ENCODE data around the gene ATP8B4. TPM values are rescaled to one million over a fixed set of nuclear protein-coding genes. Genes with fewer than 3 reads are reported as not detected.
"Not testable (repeated sequence)": the region's sequence is repeated elsewhere in the genome, so short reads cannot be mapped to it uniquely, and the experiment has no call there.

ATP8B4 gene
- total RNA-seq, 6 experiments from 2014 or later = 4.5 to 10.1 (median 6.7) TPM

DNA sequence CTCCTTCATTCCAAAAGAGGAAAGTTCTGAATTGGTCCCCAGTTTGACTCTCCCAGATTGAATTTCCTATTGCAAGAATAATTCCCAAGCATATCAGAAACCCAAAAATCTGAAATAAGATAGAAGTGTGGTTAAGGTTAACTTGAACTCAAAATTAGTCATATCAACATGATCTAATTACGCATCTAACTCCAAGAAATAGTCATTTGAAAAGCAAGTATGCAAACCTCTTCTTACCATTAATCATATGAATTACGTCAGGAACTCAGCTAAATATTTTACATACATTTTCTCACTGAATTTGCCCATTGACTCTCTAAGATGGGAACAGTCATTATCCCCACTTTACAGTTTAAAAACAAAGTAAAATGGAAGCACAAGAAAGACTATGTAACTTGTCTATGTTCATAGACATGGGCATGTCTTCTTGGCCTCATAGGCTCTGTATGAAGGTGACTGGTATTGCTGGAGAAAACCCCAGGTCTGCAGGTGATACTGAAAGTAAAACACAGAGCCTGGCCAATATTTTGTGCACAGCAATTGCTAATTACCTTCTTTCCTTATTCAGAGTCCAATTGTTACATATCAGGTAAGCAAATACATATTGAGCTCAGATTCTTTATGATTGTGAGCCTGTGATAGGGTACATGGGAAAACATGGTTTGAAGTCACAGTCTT lies 139.2 kb downstream of the ATP8B4 start:
- TF ChIP-seq POLR2A (IDR thresholded peaks at IDR 0.05) = no peak
- TF ChIP-seq, protein P1, sequence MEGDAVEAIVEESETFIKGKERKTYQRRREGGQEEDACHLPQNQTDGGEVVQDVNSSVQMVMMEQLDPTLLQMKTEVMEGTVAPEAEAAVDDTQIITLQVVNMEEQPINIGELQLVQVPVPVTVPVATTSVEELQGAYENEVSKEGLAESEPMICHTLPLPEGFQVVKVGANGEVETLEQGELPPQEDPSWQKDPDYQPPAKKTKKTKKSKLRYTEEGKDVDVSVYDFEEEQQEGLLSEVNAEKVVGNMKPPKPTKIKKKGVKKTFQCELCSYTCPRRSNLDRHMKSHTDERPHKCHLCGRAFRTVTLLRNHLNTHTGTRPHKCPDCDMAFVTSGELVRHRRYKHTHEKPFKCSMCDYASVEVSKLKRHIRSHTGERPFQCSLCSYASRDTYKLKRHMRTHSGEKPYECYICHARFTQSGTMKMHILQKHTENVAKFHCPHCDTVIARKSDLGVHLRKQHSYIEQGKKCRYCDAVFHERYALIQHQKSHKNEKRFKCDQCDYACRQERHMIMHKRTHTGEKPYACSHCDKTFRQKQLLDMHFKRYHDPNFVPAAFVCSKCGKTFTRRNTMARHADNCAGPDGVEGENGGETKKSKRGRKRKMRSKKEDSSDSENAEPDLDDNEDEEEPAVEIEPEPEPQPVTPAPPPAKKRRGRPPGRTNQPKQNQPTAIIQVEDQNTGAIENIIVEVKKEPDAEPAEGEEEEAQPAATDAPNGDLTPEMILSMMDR (IDR thresholded peaks at IDR 0.05) = no peak
- Histone ChIP-seq H3K4me3 (no peak overlapping the region), H3K27me3 (no peaks in the 10 kb centered on the region), H3K27ac (no peak overlapping the region), H3K4me1 (no peaks in the 10 kb centered on the region), H3K36me3 (no peaks in the 10 kb centered on the region), H3K9me3 (no peaks in the 10 kb centered on the region)
- intact Hi-C loops (cut with DNase I) = no loop called here
- DNase-seq = no peak
- 82% methylated on average over 2 of the region's 2 CpGs for WGBS (ENCODE audit: insufficient coverage, low coverage, low lambda C conversion rate, missing lambda C conversion rate)
- no peak for ATAC-seq

DNA sequence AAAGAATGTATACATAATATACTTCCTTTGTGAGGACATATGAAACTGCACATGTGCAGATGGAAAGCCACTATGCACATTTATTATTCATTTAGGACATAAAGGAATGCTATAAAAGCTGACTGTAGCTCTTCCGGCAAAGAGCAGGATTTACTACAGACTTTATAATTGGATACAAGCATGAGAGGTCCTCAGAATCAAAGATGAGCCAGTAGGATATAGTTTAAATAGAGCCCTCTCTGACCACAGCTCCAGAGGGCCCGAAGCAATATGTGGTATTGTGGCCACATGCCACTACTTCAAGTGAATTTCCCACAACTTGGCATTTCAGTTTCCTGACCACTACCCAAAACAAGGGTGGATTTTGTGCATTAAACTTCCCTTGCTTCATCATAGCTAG lies 140.9 kb downstream of the ATP8B4 start:
- 58% methylated on average over 2 of the region's 2 CpGs for WGBS (ENCODE audit: insufficient coverage, low coverage, low lambda C conversion rate, missing lambda C conversion rate)
- Histone ChIP-seq H3K4me1 (no peaks in the 10 kb centered on the region), H3K27me3 (no peaks in the 10 kb centered on the region), H3K27ac (no peak overlapping the region), H3K4me3 (no peak overlapping the region), H3K36me3 (no peaks in the 10 kb centered on the region), H3K9me3 (no peaks in the 10 kb centered on the region)
- no peak for TF ChIP-seq POLR2A (IDR thresholded peaks at IDR 0.05)
- TF ChIP-seq, protein P1 (IDR thresholded peaks at IDR 0.05) = no peak
- no peak for ATAC-seq
- intact Hi-C loops (cut with DNase I) = no loop called here
- no peak for DNase-seq

DNA sequence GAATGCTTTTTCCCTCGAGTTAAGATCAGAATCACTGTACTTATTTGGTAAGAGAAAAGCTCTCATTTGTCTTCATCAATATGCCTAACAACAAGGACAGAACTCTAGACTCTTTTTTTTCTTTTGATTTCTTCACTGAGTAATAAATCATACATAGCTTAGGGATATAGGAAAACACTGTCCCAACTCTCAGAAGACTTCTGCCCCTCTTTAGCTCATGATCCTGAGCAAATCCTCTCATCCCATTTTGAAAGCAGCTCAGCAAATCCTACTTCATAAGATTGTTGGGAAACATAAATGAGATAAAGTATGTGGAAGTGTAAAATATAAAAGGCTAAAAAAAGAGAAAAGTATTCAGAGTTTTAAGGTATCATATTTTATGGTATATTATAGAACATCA lies 141.7 kb downstream of the ATP8B4 start:
- intact Hi-C loops (cut with DNase I) = no loop called here
- Histone ChIP-seq H3K27ac (no peak overlapping the region), H3K4me3 (no peak overlapping the region), H3K4me1 (no peaks in the 10 kb centered on the region), H3K9me3 (no peaks in the 10 kb centered on the region), H3K27me3 (no peaks in the 10 kb centered on the region), H3K36me3 (no peaks in the 10 kb centered on the region)
- WGBS (ENCODE audit: insufficient coverage, low coverage, low lambda C conversion rate, missing lambda C conversion rate) = 78% methylated on average over 1 of the region's 1 CpG
- TF ChIP-seq POLR2A (IDR thresholded peaks at IDR 0.05) = no peak
- TF ChIP-seq, protein P1 (IDR thresholded peaks at IDR 0.05) = no peak
- DNase-seq (no peak), ATAC-seq (no peak)

DNA sequence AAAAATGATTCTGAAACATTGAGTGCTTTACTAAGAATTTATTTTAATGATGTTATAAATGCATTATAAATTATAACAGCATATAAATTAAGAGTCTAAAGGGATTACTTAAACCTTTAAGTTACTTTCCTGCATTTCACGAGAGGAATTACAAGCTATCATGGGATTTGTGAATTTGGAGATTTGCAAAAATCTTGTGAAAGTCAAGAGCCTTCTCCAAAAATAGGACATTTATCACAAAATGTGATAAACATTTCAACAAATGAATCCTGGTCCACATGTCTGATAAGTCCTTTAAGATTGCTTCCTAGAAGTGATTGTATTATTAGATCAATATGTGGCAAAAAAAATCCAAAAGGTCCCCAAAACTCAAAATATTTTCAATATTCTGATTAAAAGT lies 154.5 kb downstream of the ATP8B4 start:
- TF ChIP-seq POLR2A (IDR thresholded peaks at IDR 0.05) = no peak
- TF ChIP-seq, protein P1 (IDR thresholded peaks at IDR 0.05) = no peak
- H3K27me3 ChIP-seq = no peaks in the 10 kb centered on the region
- H3K4me3 ChIP-seq = no peak overlapping the region
- ATAC-seq (no peak), DNase-seq (no peak)
- intact Hi-C loops (cut with DNase I) = no loop called here
- no peaks in the 10 kb centered on the region for H3K9me3 ChIP-seq
- H3K4me1 ChIP-seq = no peaks in the 10 kb centered on the region
- no peaks in the 10 kb centered on the region for H3K36me3 ChIP-seq
- WGBS (ENCODE audit: insufficient coverage, low coverage, low lambda C conversion rate, missing lambda C conversion rate) = 86% methylated on average over 1 of the region's 1 CpG
- H3K27ac ChIP-seq = no peak overlapping the region

DNA sequence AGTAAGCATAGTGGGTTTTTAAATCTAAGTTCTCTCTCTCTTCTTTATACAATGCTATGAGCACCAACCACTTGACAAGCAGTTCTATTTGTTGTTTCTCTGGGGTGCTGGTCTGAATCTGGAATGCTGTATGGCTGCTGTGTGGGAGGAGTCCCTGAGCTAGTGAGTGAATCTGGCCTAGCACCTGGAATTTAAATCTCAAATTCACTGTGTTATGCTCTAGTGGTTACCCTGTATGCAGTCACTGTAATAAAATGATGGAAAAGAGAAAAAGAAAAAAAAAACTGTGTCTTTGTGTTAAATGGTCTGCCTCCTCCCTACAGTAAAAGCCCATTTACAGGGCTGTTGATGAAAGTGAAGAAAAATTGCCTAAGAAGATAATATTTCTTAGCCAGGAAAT lies 155.0 kb downstream of the ATP8B4 start:
- Histone ChIP-seq H3K9me3 (no peaks in the 10 kb centered on the region), H3K4me1 (no peaks in the 10 kb centered on the region), H3K36me3 (no peaks in the 10 kb centered on the region), H3K27ac (no peak overlapping the region), H3K27me3 (no peaks in the 10 kb centered on the region), H3K4me3 (no peak overlapping the region)
- DNase-seq = no peak
- ATAC-seq = no peak
- intact Hi-C loops (cut with DNase I) = no loop called here
- TF ChIP-seq, protein P1 (IDR thresholded peaks at IDR 0.05) = no peak
- no peak for TF ChIP-seq POLR2A (IDR thresholded peaks at IDR 0.05)

DNA sequence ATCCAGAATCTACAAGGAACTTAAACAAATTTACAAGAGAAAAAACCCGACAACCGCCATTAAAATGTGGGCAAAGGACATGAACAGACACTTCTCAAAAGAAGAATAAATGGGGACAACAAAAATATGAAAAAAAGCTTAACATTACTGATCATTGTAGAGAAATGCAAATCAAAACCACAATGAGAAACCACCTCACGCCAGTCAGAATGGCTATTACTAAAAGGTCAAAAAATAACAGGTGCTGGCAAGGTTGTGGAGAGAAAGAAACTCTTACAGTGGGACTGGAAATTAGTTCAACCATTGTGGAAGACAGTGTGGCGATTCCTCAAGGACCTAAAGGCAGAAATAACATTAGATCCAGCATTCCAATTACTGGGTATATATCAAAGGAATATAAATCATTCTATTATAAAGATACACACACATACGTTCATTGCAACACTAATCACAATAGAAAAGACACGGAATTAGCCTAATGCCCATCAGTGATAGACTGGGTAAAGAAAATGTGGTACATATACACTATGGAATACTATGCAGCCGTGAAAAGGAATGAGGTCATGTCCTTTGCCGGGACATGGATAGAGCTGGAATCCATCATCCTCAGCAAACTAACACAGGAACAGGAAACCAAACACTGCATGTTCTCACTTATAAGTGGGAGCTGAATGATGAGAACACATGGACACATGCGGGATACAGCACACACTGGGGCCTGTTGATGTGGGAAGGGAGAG lies 155.8 kb downstream of the ATP8B4 start:
- H3K36me3 ChIP-seq; H3K4me3 ChIP-seq; H3K27ac ChIP-seq; DNase-seq; intact Hi-C loops (cut with DNase I); H3K27me3 ChIP-seq; H3K4me1 ChIP-seq; H3K9me3 ChIP-seq; ATAC-seq: not testable (repeated sequence)
- WGBS (ENCODE audit: insufficient coverage, low coverage, low lambda C conversion rate, missing lambda C conversion rate) = 67% methylated on average over 9 of the region's 9 CpGs

All from right lobe of liver (tissue), 6 donors.